ENCODE data around the gene TMEM201. TPM values are rescaled to one million over a fixed set of nuclear protein-coding genes. Genes with fewer than 3 reads are reported as not detected.

TMEM201 gene
- 11.0 to 15.2 TPM (median 14.7 TPM) in 5 replicates for total RNA-seq (2022; extraction: Qiagen RNA extraction; ENCODE audit: low read depth)

GRCh38 chr1:9588551-9589143, at the start of gene TMEM201:
Gene TMEM201, plus strand, starts transcription at chr1:9588911. Its CDS starts 20 bp downstream, at chr1:9588931.

DNA sequence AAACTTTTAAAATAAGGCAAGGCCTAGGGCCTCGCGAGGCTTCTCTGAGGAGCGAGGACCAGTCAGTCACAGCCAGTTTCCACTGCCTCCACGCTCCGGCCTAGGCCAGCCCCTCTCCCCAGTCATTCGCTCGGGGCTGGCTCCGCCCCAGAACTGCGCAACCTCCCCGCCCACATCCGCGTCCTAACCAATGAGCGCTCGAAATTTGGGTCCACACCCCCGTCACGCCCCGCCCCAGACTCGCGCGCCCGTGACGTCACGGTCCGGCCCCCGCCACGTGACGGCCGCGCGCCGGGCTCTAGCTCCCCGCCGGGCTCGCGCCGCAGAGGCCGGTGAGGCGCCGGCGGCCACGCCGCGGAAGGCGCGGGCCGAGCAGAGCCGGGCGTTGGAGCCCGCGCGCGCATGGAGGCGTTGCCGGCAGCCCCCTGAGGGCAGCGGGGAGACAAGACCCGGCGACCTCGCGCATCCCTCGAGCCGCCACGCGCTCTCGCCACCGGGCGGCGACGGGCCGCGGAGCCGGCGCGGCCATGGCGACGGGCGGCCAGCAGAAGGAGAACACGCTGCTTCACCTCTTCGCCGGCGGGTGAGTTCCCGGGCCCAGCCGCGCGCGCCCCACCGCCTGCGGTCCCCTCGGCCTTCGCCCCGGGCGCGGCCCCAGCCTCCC, 49.4 kb upstream of the TMEM201 start, which contains the start of gene SLC25A33:
TSS of gene SLC25A33 (plus strand) at position 301 of the 664 bp plus-strand sequence. CDS start at position 528, 227 bp downstream.

DNA sequence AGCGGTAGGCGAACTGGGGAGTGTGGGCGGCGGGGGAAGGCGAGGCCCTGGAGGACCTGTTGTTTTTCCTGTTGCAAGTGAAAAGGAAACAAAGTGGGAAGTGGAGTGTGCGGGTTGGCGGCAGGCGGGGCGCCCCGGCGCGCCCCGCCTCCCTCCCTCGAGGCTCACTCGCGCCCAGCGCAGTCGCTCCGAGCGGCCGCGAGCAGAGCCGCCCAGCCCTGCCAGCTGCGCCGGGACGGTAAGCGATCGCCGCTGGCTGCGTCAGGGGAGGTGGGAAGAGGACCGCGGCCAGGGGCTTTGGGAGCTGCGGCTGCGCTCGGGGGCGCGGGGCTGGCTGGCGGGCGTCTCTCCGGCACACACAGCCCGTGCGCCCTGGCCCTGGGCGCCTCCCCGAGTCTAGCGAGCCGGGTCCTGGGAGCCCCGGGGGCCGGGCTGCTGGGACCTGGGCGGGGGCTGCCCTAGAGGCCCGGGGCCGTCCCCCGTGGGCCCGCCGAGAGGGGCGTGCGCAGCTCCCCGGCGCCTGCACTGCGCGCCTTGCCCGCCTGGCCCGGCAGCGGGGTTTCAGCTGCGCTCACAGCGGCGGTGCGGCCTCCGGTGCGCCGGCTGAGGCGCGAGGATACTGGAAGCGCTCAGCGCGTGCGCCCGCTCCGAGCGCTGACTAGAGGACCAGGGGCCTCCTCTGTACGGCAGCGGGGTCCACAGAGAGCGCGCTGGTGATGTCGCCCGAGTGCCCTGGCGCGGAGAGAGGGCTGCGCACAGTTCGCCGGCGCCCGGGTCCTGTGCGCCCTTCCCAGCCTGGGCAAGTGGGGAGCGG, 63.1 kb downstream of the TMEM201 start, which contains the start of gene PIK3CD:
TSS of gene PIK3CD (plus strand) at position 167 of the 814 bp plus-strand sequence. CDS start 58,725 bp downstream, outside the sequence.

Other genes starting within 250 kb of the TMEM201 start
- 2.4 to 4.1 TPM (median 3.4 TPM) in 5 replicates for gene SLC25A33, start 49.4 kb upstream of the TMEM201 start, total RNA-seq (2022; extraction: Qiagen RNA extraction; ENCODE audit: low read depth)
- gene PIK3CD, start 62.8 kb downstream of the TMEM201 start, total RNA-seq (2022; extraction: Qiagen RNA extraction; ENCODE audit: low read depth) = 6.6 to 9.5 TPM (median 7.8 TPM) in 5 replicates
- 60.8 to 69.5 TPM (median 64.2 TPM) in 5 replicates for gene CLSTN1, start 235.1 kb downstream of the TMEM201 start, total RNA-seq (2022; extraction: Qiagen RNA extraction; ENCODE audit: low read depth)

All from A549 treated with RU486 at 1 μM for 4 hours (cell line).